Progenitor cell of endocrine pancreas (in vitro differentiated cells): ENCODE results near the gene HYDIN. TPM values are rescaled to one million over a fixed set of nuclear protein-coding genes. Genes with fewer than 3 reads are reported as not detected.

Experiments
- DNase-seq: peaks from one replicate; pipeline ENCODE4 v3.0.0; 2021; ENCODE audit warnings: low spot score; ENCODE audit not compliant: unreplicated experiment
- H3K27ac Mint-ChIP-seq: 2 replicates; pipeline ENCODE4 v1.8.0; 2021; ENCODE audit warnings: mild to moderate bottlenecking, moderate library complexity, mixed read lengths
- H3K27me3 Mint-ChIP-seq: 2 replicates; pipeline ENCODE4 v1.8.0; 2021; ENCODE audit warnings: mixed read lengths
- H3K36me3 Mint-ChIP-seq: 2 replicates; pipeline ENCODE4 v1.8.0; 2022; ENCODE audit warnings: mixed read lengths; ENCODE audit not compliant: insufficient read depth
- H3K4me1 Mint-ChIP-seq: 2 replicates; pipeline ENCODE4 v1.8.0; 2021; ENCODE audit warnings: low read depth, mixed read lengths
- H3K4me3 Mint-ChIP-seq: 2 replicates; pipeline ENCODE4 v1.8.0; 2021; ENCODE audit warnings: low read depth, mild to moderate bottlenecking, moderate library complexity, mixed read lengths
- H3K9me3 Mint-ChIP-seq: 2 replicates; pipeline ENCODE4 v1.8.0; 2021; ENCODE audit warnings: low read depth, mixed read lengths
- CTCF ChIP-seq: fragments of 200-600 bp; sonication (generic); IDR thresholded peaks from one replicate; pipeline ENCODE4 v1.5.0; 2021; ENCODE audit warnings: antibody characterized with exemption, mild to moderate bottlenecking; ENCODE audit not compliant: unreplicated experiment
- long read RNA-seq: library from polyadenylated mRNA; unstranded; transcript quantifications from one replicate; pipeline ENCODE4 v2.0.0, GENCODE V29; 2020
- total RNA-seq: library from RNA; stranded (reverse); gene quantifications from 2 replicates; pipeline ENCODE4 v1.2.1, GENCODE V29; 2021

Gene HYDIN
- 21.7 and 25.7 TPM in 2 replicates for total RNA-seq
- long read RNA-seq, partial matches to known transcripts: 8 of 23 reads
- long read RNA-seq, other reads (novel, unspliced or antisense): 12 of 23 reads

- Mint-ChIP-seq H3K4me3 (peak within 1 kb of the TSS; percentile 92), H3K4me1 (peaks cover 8% of the 10 kb centered on the region), H3K36me3 (peaks cover 15% of the 10 kb centered on the region), H3K27me3 (peaks cover 2% of the 10 kb centered on the region), H3K27ac (peak within 1 kb of the TSS; percentile 91), H3K9me3 (peaks cover 24% of the 10 kb centered on the region)
- DNase-seq: peak; percentile 79
- TF ChIP-seq CTCF: no peak
Observed at GRCh38 chr16:71230122-71230845, at the start of gene HYDIN. HYDIN (minus strand) TSS chr16:71230722; CDS start chr16:71186895, 43,827 bp downstream.

- no peaks in the 10 kb centered on the region for H3K27me3 Mint-ChIP-seq
- DNase-seq: no peak
- H3K27ac Mint-ChIP-seq: no peak overlapping the region
- no peak for TF ChIP-seq CTCF
- peaks cover 7% of the 10 kb centered on the region for H3K36me3 Mint-ChIP-seq
- peaks cover 18% of the 10 kb centered on the region for H3K9me3 Mint-ChIP-seq
- peaks cover under 1% of the 10 kb centered on the region for H3K4me1 Mint-ChIP-seq
- H3K4me3 Mint-ChIP-seq: no peak overlapping the region
Observed at GRCh38 chr16:71276589-71277334, 46.2 kb upstream of the HYDIN start.

GRCh38 chr16:71273384-71273783, 42.9 kb upstream of the HYDIN start:
- H3K27me3 Mint-ChIP-seq: no peaks in the 10 kb centered on the region
- no peak overlapping the region for H3K4me3 Mint-ChIP-seq
- peaks cover 7% of the 10 kb centered on the region for H3K4me1 Mint-ChIP-seq
- H3K36me3 Mint-ChIP-seq: peaks cover 7% of the 10 kb centered on the region
- DNase-seq: no peak
- peaks cover 21% of the 10 kb centered on the region for H3K9me3 Mint-ChIP-seq
- H3K27ac Mint-ChIP-seq: no peak overlapping the region
- TF ChIP-seq CTCF: no peak

- no peak for TF ChIP-seq CTCF
- Mint-ChIP-seq H3K4me3 (no peak overlapping the region), H3K36me3 (no peaks in the 10 kb centered on the region), H3K27me3 (peaks cover 6% of the 10 kb centered on the region), H3K4me1 (peaks cover 5% of the 10 kb centered on the region), H3K27ac (no peak overlapping the region), H3K9me3 (no peaks in the 10 kb centered on the region)
- DNase-seq: no peak
Observed at GRCh38 chr16:71264299-71264698, 33.8 kb upstream of the HYDIN start.

- no peak overlapping the region for H3K27ac Mint-ChIP-seq
- DNase-seq: no peak
- H3K36me3 Mint-ChIP-seq: no peaks in the 10 kb centered on the region
- H3K4me3 Mint-ChIP-seq: no peak overlapping the region
- H3K27me3 Mint-ChIP-seq: peaks cover 9% of the 10 kb centered on the region
- no peak for TF ChIP-seq CTCF
- H3K4me1 Mint-ChIP-seq: peaks cover 5% of the 10 kb centered on the region
- H3K9me3 Mint-ChIP-seq: no peaks in the 10 kb centered on the region
Observed at GRCh38 chr16:71263582-71263981, 33.1 kb upstream of the HYDIN start.
